Panc1 (cell line): ENCODE results near the gene UBE3B. TPM values are rescaled to one million over a fixed set of nuclear protein-coding genes. Genes with fewer than 3 reads are reported as not detected.

Experiments
- ATAC-seq: fragments of 200-7000 bp; cut with Tn5 transposase; 2 replicates; pipeline ENCODE4 v1.9.1; 2020; ENCODE audit warnings: mild to moderate bottlenecking, moderate library complexity
- BruUV-seq: library from RNA; stranded (reverse); fragments of 400-500 nt; replicated peaks from 2 replicates; lab custom pipeline; 2021; lab: Mats Ljungman, UMichigan
- CTCF ChIA-PET: fragments of 300-600 bp; sonication (Branson Sonifier 250); formaldehyde crosslinking; loops from one replicate; lab custom pipeline; 2022; ENCODE audit warnings: antibody characterized with exemption; lab: Charles Lee
- POLR2A ChIA-PET: fragments of 300-600 bp; sonication (Branson Sonifier 250); formaldehyde crosslinking; loops from one replicate; lab custom pipeline; 2022; ENCODE audit warnings: antibody characterized with exemption; lab: Charles Lee
- DNase-seq: peaks from one replicate; pipeline ENCODE4 v3.0.0-alpha.2; 2010; ENCODE audit warnings: low read depth, low spot score
- H3K27ac ChIP-seq: 2 replicates; pipeline ENCODE4 v1.5.1; 2011; ENCODE audit warnings: mild to moderate bottlenecking, low read length, inconsistent platforms
- H3K27me3 ChIP-seq: fragments of 200-500 bp; sonication (Bioruptor generic); 2 replicates; pipeline ENCODE4 v1.6.0; 2014; ENCODE audit warnings: low read length, inconsistent platforms; ENCODE audit not compliant: control insufficient read depth, insufficient read depth
- H3K36me3 ChIP-seq: fragments of 200-500 bp; sonication (Bioruptor generic); 2 replicates; pipeline ENCODE4 v1.5.1; 2014; ENCODE audit warnings: inconsistent platforms, mild to moderate bottlenecking, low read length, moderate library complexity; ENCODE audit not compliant: control insufficient read depth, insufficient read depth
- H3K4me1 ChIP-seq: 2 replicates; pipeline ENCODE4 v1.5.1; 2011; ENCODE audit warnings: inconsistent platforms, mild to moderate bottlenecking, low read length, moderate library complexity; ENCODE audit not compliant: control insufficient read depth, insufficient read depth
- H3K4me3 ChIP-seq, 2 experiments: 2 replicates each; pipeline ENCODE4 v1.5.1; 2011 to 2012; ENCODE audit warnings: low read depth in 2 of 2, low read length in 2 of 2, mild to moderate bottlenecking in 2 of 2, inconsistent platforms in 1 of 2, moderate library complexity in 1 of 2
- H3K9me3 ChIP-seq: fragments of 200-500 bp; sonication (Bioruptor generic); 2 replicates; pipeline ENCODE4 v1.5.1; 2014; ENCODE audit warnings: low read depth, mild to moderate bottlenecking, inconsistent platforms, low read length, moderate library complexity; ENCODE audit not compliant: control insufficient read depth, insufficient read depth
- CTCF ChIP-seq: fragments of 450-650 bp; IDR thresholded peaks from 2 replicates; pipeline ENCODE4 v1.5.1; 2017; ENCODE audit warnings: mild to moderate bottlenecking
- POLR2AphosphoS5 ChIP-seq: IDR thresholded peaks from 2 replicates; pipeline ENCODE4 v1.6.1; 2012; ENCODE audit warnings: mild to moderate bottlenecking, low read depth, low read length, moderate library complexity
- REST ChIP-seq, 2 experiments: IDR thresholded peaks; 2 replicates each; pipeline ENCODE4 v1.6.1; 2011 to 2012; ENCODE audit warnings: low read depth in 2 of 2, control low read depth in 1 of 2, low read length in 1 of 2, mild to moderate bottlenecking in 1 of 2, moderate library complexity in 1 of 2; ENCODE audit not compliant: insufficient read depth in 1 of 2
- SIN3A ChIP-seq: IDR thresholded peaks from 2 replicates; pipeline ENCODE4 v1.6.1; 2012; ENCODE audit warnings: low read depth, mild to moderate bottlenecking, low read length, moderate library complexity, borderline replicate concordance; ENCODE audit not compliant: insufficient read depth
- TCF7L2 ChIP-seq: IDR thresholded peaks from 2 replicates; pipeline ENCODE4 v1.6.1; 2011; ENCODE audit warnings: mild to moderate bottlenecking, low read depth, low read length, inconsistent platforms
- in situ Hi-C: cut with HindIII; loops from 2 replicates; pipeline ENCODE4 v1.10.0; 2016; ENCODE audit warnings: low sequenced_read_pairs, low pct_unique_long_range_greater_than_20kb
- intact Hi-C: fragments of 100-400 bp; cut with micrococcal nuclease; formaldehyde crosslinking; loops from one replicate; pipeline ENCODE4 v1.10.0; 2022; ENCODE audit not compliant: unreplicated experiment
- total RNA-seq: library from RNA; stranded (reverse); gene quantifications from one replicate; pipeline ENCODE4 v1.2.1, GENCODE V29; 2021; ENCODE audit not compliant: unreplicated experiment

UBE3B gene
- total RNA-seq, 1 experiment from 2014 or later: 38.9 TPM

GRCh38 chr12:109489955-109490565 lies 12.6 kb downstream of the UBE3B start:
- intact Hi-C loops (no loop called here), in situ Hi-C loops (no loop called here)
- CTCF ChIA-PET: no interaction called here
- no TSS peak for BruUV-seq
- no peak for ATAC-seq
- Histone ChIP-seq H3K36me3 (peaks cover 13% of the 10 kb centered on the region; the same call in 1 of the 2 replicates), H3K27me3 (no peaks in the 10 kb centered on the region), H3K4me3 (no peak overlapping the region), H3K27ac (no peak overlapping the region), H3K4me1 (no peaks in the 10 kb centered on the region), H3K9me3 (0 out of 2 replicates have a peak, but pooled peaks cover 2% of the 10 kb centered on the region)
- no peak for DNase-seq
- TF ChIP-seq SIN3A (no peak), CTCF (no peak), POLR2AphosphoS5 (no peak), TCF7L2 (no peak), REST (IDR thresholded peaks at IDR 0.05; ENCODE audit: insufficient read depth in 1 of 2, low read depth in 2 of 2, low read length in 1 of 2) (no peak)
- POLR2A ChIA-PET: no interaction called here

- intact Hi-C loops (no loop called here), in situ Hi-C loops (no loop called here)
- BruUV-seq: no TSS peak
- ChIA-PET CTCF (no interaction called here), POLR2A (no interaction called here)
- ATAC-seq (no peak), DNase-seq (no peak)
- TF ChIP-seq POLR2AphosphoS5 (no peak), REST (IDR thresholded peaks at IDR 0.05; ENCODE audit: insufficient read depth in 1 of 2, low read depth in 2 of 2, low read length in 1 of 2) (no peak), SIN3A (no peak), CTCF (no peak), TCF7L2 (no peak)
- H3K36me3 ChIP-seq: peaks cover 13% of the 10 kb centered on the region; the same call in 1 of the 2 replicates
- H3K9me3 ChIP-seq: 0 out of 2 replicates have a peak, but pooled peaks cover 3% of the 10 kb centered on the region
- no peaks in the 10 kb centered on the region for H3K4me1 ChIP-seq
- no peak overlapping the region for H3K4me3 ChIP-seq
- no peaks in the 10 kb centered on the region for H3K27me3 ChIP-seq
- H3K27ac ChIP-seq: no peak overlapping the region
Observed at GRCh38 chr12:109491671-109492070, 14.2 kb downstream of the UBE3B start.
